Measurements from ENCODE around the gene IL1F10. TPM values are rescaled to one million over a fixed set of nuclear protein-coding genes. Genes with fewer than 3 reads are reported as not detected.

The IL1F10 gene
- total and polyA plus RNA-seq, 2 of the 8 experiments (the other 6 are each of a cell fraction or from before 2014, with no cell fraction given): not detected

- Histone ChIP-seq H3K79me1 (ENCODE audit: low read depth, low read length) (no peaks in the 10 kb centered on the region), H2AFZ (ENCODE audit: low read length) (no peak overlapping the region), H2AK5ac (ENCODE audit: low read depth, low read length) (no peak overlapping the region), H3K14ac (ENCODE audit: insufficient read length) (no peak overlapping the region), H2BK20ac (ENCODE audit: low read length) (no peak overlapping the region), H3K4me3 (ENCODE audit: extremely low read depth in 1 of 4, insufficient read depth in 2 of 4, low read depth in 3 of 4, low read length in 4 of 4) (no peak overlapping the region), H3K4ac (replicated peaks; ENCODE audit: insufficient read length, low read depth, low read length) (no peak overlapping the region), H3K9me3 (ENCODE audit: insufficient read depth in 2 of 2, low read depth in 1 of 2, low read length in 1 of 2) (no peaks in the 10 kb centered on the region), H3K23ac (ENCODE audit: insufficient read length) (no peak overlapping the region), H3K4me1 (replicated peaks in 1 of 4; ENCODE audit: control insufficient read depth in 3 of 4, insufficient read depth in 4 of 4, low read length in 3 of 4) (no peaks in the 10 kb centered on the region), H4K20me1 (replicated peaks in 1 of 2; ENCODE audit: control insufficient read depth in 1 of 2, insufficient read depth in 2 of 2, low read length in 2 of 2) (peaks cover 0 to 2% of the 10 kb centered on the region in 2 experiments), H3K9ac (replicated peaks in 1 of 4; ENCODE audit: extremely low read depth in 1 of 4, low read depth in 3 of 4, low read length in 3 of 4) (no peak overlapping the region), H4K5ac (ENCODE audit: insufficient read length, low read depth, low read length) (no peak overlapping the region), H3K79me2 (ENCODE audit: control insufficient read depth in 1 of 2, insufficient read depth in 2 of 2, low read length in 2 of 2) (no peaks in the 10 kb centered on the region), H3K4me2 (ENCODE audit: insufficient read depth in 1 of 2, low read depth in 2 of 2, low read length in 2 of 2) (no peak overlapping the region), H4K8ac (ENCODE audit: extremely low read depth, insufficient read depth, low read length) (no peak overlapping the region), H2BK5ac (ENCODE audit: low read depth, low read length) (no peak overlapping the region), H2BK12ac (ENCODE audit: low read depth, low read length) (no peak overlapping the region), H3K23me2 (ENCODE audit: low read depth, low read length) (no peaks in the 10 kb centered on the region), H3K27ac (ENCODE audit: low read depth, low read length) (no peak overlapping the region), H4K91ac (replicated peaks; ENCODE audit: insufficient read length, low read length) (no peak overlapping the region), H3K56ac (replicated peaks; ENCODE audit: insufficient read length, low read depth, low read length) (no peak overlapping the region), H3K36me3 (ENCODE audit: control insufficient read depth in 2 of 4, insufficient read depth in 4 of 4, low read length in 3 of 4) (no peaks in the 10 kb centered on the region), H2BK120ac (replicated peaks; ENCODE audit: low read depth, low read length) (no peak overlapping the region), H3K18ac (ENCODE audit: extremely low read depth, low read length) (no peak overlapping the region), H3K27me3 (replicated peaks in 1 of 4; ENCODE audit: control insufficient read depth in 3 of 4, extremely low read depth in 1 of 4, insufficient read depth in 3 of 4, low read length in 3 of 4) (no peaks in the 10 kb centered on the region), H2BK15ac (ENCODE audit: low read length) (no peak overlapping the region)
- WGBS, 2 experiments (ENCODE audit: extremely low coverage in 1 of 2, insufficient coverage in 1 of 2, insufficient read length in 1 of 2, insufficient replicate concordance in 2 of 2, low coverage in 1 of 2, low lambda C conversion rate in 2 of 2, missing lambda C conversion rate in 1 of 2): 67% methylated on average over 3 of the region's 3 CpGs; no CpG with 5 or more reads in 1 of the 2 experiments
- CTCF ChIA-PET (ENCODE audit: partially characterized antibody): interaction anchor here (1.5 to 10.3 kb wide), 3 partner anchors 17 to 44 kb away, joined by 4 to 71 read pairs (median 6); no protein-coding TSS in a partner anchor
- no peak for FAIRE-seq
- DNase-seq (ENCODE audit: low read depth in 1 of 2, low spot score in 2 of 2): no peak
- POLR2A ChIA-PET (ENCODE audit: partially characterized antibody): no interaction called here
- no peak for TF ChIP-seq RFX5 (IDR thresholded peaks at IDR 0.05; ENCODE audit: borderline replicate concordance, low read depth, low read length)
- TF ChIP-seq KDM5A (IDR thresholded peaks at IDR 0.05; ENCODE audit: low read length): no peak
- no peak for TF ChIP-seq MAX (IDR thresholded peaks at IDR 0.05)
These were observed 53.1 kb downstream of the IL1F10 start for GRCh38 chr2:113120861-113121260.
